ENCODE results near the gene JPT2.

Gene JPT2

GRCh38 chr16:1710811-1711507, 32.9 kb downstream of the JPT2 start:
- no peak overlapping the region for H3K9ac ChIP-seq (ENCODE audit: low read length)
- no peak overlapping the region for H3K4me2 ChIP-seq (ENCODE audit: low read depth, low read length, poor library complexity, severe bottlenecking)

GRCh38 chr16:1712791-1713261, 34.7 kb downstream of the JPT2 start:
- H3K9me2 ChIP-seq (replicated peaks; ENCODE audit: insufficient read depth, low read length) = no peaks in the 10 kb centered on the region
- no peak overlapping the region for H3K4me3 ChIP-seq (ENCODE audit: insufficient read depth, low read length, poor library complexity, severe bottlenecking)
- H3K79me2 ChIP-seq (ENCODE audit: insufficient read depth, low read length) = peaks cover 80% of the 10 kb centered on the region
- no peak overlapping the region for H3K27ac ChIP-seq (ENCODE audit: low read depth, low read length)
- H3F3A ChIP-seq (ENCODE audit: insufficient read depth) = peaks cover 16% of the 10 kb centered on the region
- H4K20me1 ChIP-seq (ENCODE audit: low read depth, low read length) = no peaks in the 10 kb centered on the region
- TF ChIP-seq CTCF (IDR thresholded peaks at IDR 0.05; ENCODE audit: insufficient read depth, low read length, poor library complexity, severe bottlenecking) = no peak
- TF ChIP-seq EZH2phosphoT487 (conservative IDR thresholded peaks at IDR 0.05; ENCODE audit: low read length) = no peak
- H2AFZ ChIP-seq (ENCODE audit: low read depth, low read length, severe bottlenecking) = no peak overlapping the region
- H3K27me3 ChIP-seq (ENCODE audit: low read length) = no peaks in the 10 kb centered on the region
- no peaks in the 10 kb centered on the region for H3K9me3 ChIP-seq (ENCODE audit: insufficient read depth, low read length)
- no peak overlapping the region for H3K9ac ChIP-seq (ENCODE audit: low read length)
- no peaks in the 10 kb centered on the region for H3K36me3 ChIP-seq (ENCODE audit: low read length)
- no peak overlapping the region for H3K4me2 ChIP-seq (ENCODE audit: low read depth, low read length, poor library complexity, severe bottlenecking)

More at GRCh38 chr16:1710811-1711507, 32.9 kb downstream of the JPT2 start:
- no peaks in the 10 kb centered on the region for H3K36me3 ChIP-seq (ENCODE audit: low read length)
- no peak overlapping the region for H3K4me3 ChIP-seq (ENCODE audit: insufficient read depth, low read length, poor library complexity, severe bottlenecking)
- H3K27ac ChIP-seq (ENCODE audit: low read depth, low read length) = no peak overlapping the region
- no peak overlapping the region for H2AFZ ChIP-seq (ENCODE audit: low read depth, low read length, severe bottlenecking)
- peaks cover 81% of the 10 kb centered on the region for H3K79me2 ChIP-seq (ENCODE audit: insufficient read depth, low read length)
- no peaks in the 10 kb centered on the region for H3K9me3 ChIP-seq (ENCODE audit: insufficient read depth, low read length)
- H4K20me1 ChIP-seq (ENCODE audit: low read depth, low read length) = no peaks in the 10 kb centered on the region
- peaks cover 16% of the 10 kb centered on the region for H3F3A ChIP-seq (ENCODE audit: insufficient read depth)
- TF ChIP-seq CTCF (IDR thresholded peaks at IDR 0.05; ENCODE audit: insufficient read depth, low read length, poor library complexity, severe bottlenecking) (no peak), EZH2phosphoT487 (conservative IDR thresholded peaks at IDR 0.05; ENCODE audit: low read length) (no peak)
- H3K27me3 ChIP-seq (ENCODE audit: low read length) = no peaks in the 10 kb centered on the region
- H3K9me2 ChIP-seq (replicated peaks; ENCODE audit: insufficient read depth, low read length) = no peaks in the 10 kb centered on the region

GRCh38 chr16:1713331-1713730, 35.3 kb downstream of the JPT2 start:
- H4K20me1 ChIP-seq (ENCODE audit: low read depth, low read length) = no peaks in the 10 kb centered on the region
- H3K27ac ChIP-seq (ENCODE audit: low read depth, low read length) = peak overlapping the region; percentile 68
- H3K9me3 ChIP-seq (ENCODE audit: insufficient read depth, low read length) = no peaks in the 10 kb centered on the region
- peak overlapping the region; percentile 69 for H3K4me2 ChIP-seq (ENCODE audit: low read depth, low read length, poor library complexity, severe bottlenecking)
- H3K4me3 ChIP-seq (ENCODE audit: insufficient read depth, low read length, poor library complexity, severe bottlenecking) = no peak overlapping the region
- peaks cover 16% of the 10 kb centered on the region for H3F3A ChIP-seq (ENCODE audit: insufficient read depth)
- no peaks in the 10 kb centered on the region for H3K9me2 ChIP-seq (replicated peaks; ENCODE audit: insufficient read depth, low read length)
- TF ChIP-seq CTCF (IDR thresholded peaks at IDR 0.05; ENCODE audit: insufficient read depth, low read length, poor library complexity, severe bottlenecking) (no peak), EZH2phosphoT487 (conservative IDR thresholded peaks at IDR 0.05; ENCODE audit: low read length) (no peak)
- H3K79me2 ChIP-seq (ENCODE audit: insufficient read depth, low read length) = peaks cover 75% of the 10 kb centered on the region
- H3K36me3 ChIP-seq (ENCODE audit: low read length) = no peaks in the 10 kb centered on the region
- H3K27me3 ChIP-seq (ENCODE audit: low read length) = no peaks in the 10 kb centered on the region
- H2AFZ ChIP-seq (ENCODE audit: low read depth, low read length, severe bottlenecking) = no peak overlapping the region
- H3K9ac ChIP-seq (ENCODE audit: low read length) = peak overlapping the region; percentile 57; the same call in 1 of the 2 replicates

All from SU-DHL-6 (cell line).